Parathyroid adenoma (tissue), 2 donors: ENCODE results near the gene TGFB2.

Experiments used
- H2AFZ ChIP-seq: fragments of 300-600 bp; sonication (generic); one replicate; pipeline ENCODE4 v1.7.0; 2017; ENCODE audit warnings: antibody characterized with exemption, mild to moderate bottlenecking
- H3K27ac ChIP-seq: fragments of 300-600 bp; sonication (generic); one replicate; pipeline ENCODE4 v1.7.0; 2017
- H3K27me3 ChIP-seq: fragments of 300-600 bp; sonication (generic); one replicate; pipeline ENCODE4 v1.7.0; 2017; ENCODE audit warnings: low read length; ENCODE audit not compliant: control insufficient read depth, insufficient read depth
- H3K36me3 ChIP-seq: fragments of 300-600 bp; sonication (generic); one replicate; pipeline ENCODE4 v1.7.0; 2017; ENCODE audit warnings: low read length; ENCODE audit not compliant: control insufficient read depth, insufficient read depth
- H3K4me1 ChIP-seq: fragments of 300-600 bp; sonication (generic); one replicate; pipeline ENCODE4 v1.7.0; 2017; ENCODE audit warnings: control low read depth
- H3K4me2 ChIP-seq: fragments of 300-600 bp; sonication (generic); one replicate; pipeline ENCODE4 v1.7.0; 2017; ENCODE audit warnings: low read length
- H3K4me3 ChIP-seq: fragments of 300-600 bp; sonication (generic); one replicate; pipeline ENCODE4 v1.7.0; 2017; ENCODE audit warnings: low read depth, low read length
- H3K79me2 ChIP-seq: fragments of 300-600 bp; sonication (generic); one replicate; pipeline ENCODE4 v1.7.0; 2017; ENCODE audit warnings: control low read depth
- H3K9ac ChIP-seq: fragments of 300-600 bp; sonication (generic); one replicate; pipeline ENCODE4 v1.7.0; 2017; ENCODE audit warnings: mild to moderate bottlenecking
- H3K9me3 ChIP-seq: fragments of 300-600 bp; sonication (generic); one replicate; pipeline ENCODE4 v1.7.0; 2017; ENCODE audit warnings: low read length; ENCODE audit not compliant: control insufficient read depth
- TF ChIP-seq, protein P1 (sequence below): fragments of 300-600 bp; sonication (generic); IDR thresholded peaks from one replicate; pipeline ENCODE4 v1.7.0; 2017; ENCODE audit warnings: antibody characterized with exemption, mild to moderate bottlenecking
- donor health status: primary hyperparathyroidism.

Gene TGFB2

GRCh38 chr1:218408942-218409341, 63.8 kb downstream of the TGFB2 start:
- H3K9me3 ChIP-seq, result no peaks in the 10 kb centered on the region
- TF ChIP-seq, protein P1, sequence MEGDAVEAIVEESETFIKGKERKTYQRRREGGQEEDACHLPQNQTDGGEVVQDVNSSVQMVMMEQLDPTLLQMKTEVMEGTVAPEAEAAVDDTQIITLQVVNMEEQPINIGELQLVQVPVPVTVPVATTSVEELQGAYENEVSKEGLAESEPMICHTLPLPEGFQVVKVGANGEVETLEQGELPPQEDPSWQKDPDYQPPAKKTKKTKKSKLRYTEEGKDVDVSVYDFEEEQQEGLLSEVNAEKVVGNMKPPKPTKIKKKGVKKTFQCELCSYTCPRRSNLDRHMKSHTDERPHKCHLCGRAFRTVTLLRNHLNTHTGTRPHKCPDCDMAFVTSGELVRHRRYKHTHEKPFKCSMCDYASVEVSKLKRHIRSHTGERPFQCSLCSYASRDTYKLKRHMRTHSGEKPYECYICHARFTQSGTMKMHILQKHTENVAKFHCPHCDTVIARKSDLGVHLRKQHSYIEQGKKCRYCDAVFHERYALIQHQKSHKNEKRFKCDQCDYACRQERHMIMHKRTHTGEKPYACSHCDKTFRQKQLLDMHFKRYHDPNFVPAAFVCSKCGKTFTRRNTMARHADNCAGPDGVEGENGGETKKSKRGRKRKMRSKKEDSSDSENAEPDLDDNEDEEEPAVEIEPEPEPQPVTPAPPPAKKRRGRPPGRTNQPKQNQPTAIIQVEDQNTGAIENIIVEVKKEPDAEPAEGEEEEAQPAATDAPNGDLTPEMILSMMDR, result no peak
- no peaks in the 10 kb centered on the region for H3K79me2 ChIP-seq
- no peaks in the 10 kb centered on the region for H3K27me3 ChIP-seq
- no peaks in the 10 kb centered on the region for H3K36me3 ChIP-seq
- no peak overlapping the region for H3K9ac ChIP-seq
- H3K4me3 ChIP-seq, result no peak overlapping the region
- H3K4me2 ChIP-seq, result no peak overlapping the region
- no peak overlapping the region for H3K27ac ChIP-seq
- no peak overlapping the region for H2AFZ ChIP-seq
- no peaks in the 10 kb centered on the region for H3K4me1 ChIP-seq

DNA sequence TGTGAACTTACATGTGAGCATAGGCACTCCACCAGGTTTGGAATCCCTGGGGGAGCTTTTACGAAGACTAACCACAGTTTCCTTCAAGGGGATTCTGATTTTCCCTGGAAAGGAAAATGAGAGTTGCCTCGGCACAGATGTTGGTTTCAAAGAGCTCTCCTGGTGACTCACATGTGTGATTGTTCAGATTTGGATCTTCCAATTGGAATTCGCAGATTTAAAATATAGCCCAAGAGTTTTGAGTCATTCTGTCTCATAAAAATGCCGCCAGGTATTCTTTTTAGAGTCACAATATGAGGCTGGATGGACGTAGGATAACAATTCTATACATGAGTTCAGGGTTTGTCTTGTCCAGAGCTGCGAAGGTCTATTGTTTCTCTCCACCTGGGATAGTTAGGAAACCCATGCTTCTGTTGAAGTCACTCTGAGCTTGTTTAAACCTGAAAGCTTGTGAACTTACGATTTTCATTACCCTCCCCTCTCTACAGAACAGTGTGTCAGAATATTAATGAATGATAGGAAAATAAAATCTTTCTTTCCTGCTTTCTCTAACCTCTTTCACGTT, 64.9 kb downstream of the TGFB2 start:
- H3K27ac ChIP-seq, result no peak overlapping the region
- no peaks in the 10 kb centered on the region for H3K9me3 ChIP-seq
- no peaks in the 10 kb centered on the region for H3K4me1 ChIP-seq
- no peak overlapping the region for H3K4me2 ChIP-seq
- H3K27me3 ChIP-seq, result no peaks in the 10 kb centered on the region
- no peak overlapping the region for H3K9ac ChIP-seq
- H3K36me3 ChIP-seq, result no peaks in the 10 kb centered on the region
- TF ChIP-seq, protein P1, result no peak
- no peak overlapping the region for H2AFZ ChIP-seq
- H3K4me3 ChIP-seq, result no peak overlapping the region
- H3K79me2 ChIP-seq, result no peaks in the 10 kb centered on the region

- no peak overlapping the region for H2AFZ ChIP-seq
- TF ChIP-seq, protein P1, result no peak
These were observed 66.0 kb downstream of the TGFB2 start for GRCh38 chr1:218411101-218411500.

DNA sequence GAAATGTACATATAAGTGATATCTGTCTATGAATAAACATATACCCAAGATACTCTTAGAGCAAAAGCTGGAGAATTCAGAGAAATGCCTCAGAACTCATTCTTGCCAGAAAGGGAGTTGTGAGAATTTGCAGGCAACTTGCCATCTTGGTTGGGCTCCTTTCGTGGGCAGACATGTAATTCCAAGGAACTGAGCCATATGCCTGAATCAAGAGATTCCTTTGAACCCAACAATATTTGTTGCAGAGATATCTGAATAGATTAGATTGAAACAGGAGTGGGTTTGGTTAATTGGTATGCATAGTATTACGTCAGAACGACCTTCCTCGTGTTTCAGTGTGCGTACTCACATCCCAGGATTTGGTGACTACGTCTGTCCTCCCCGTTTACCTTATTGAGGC, 67.0 kb downstream of the TGFB2 start:
- TF ChIP-seq, protein P1, result no peak

More at GRCh38 chr1:218411101-218411500, 66.0 kb downstream of the TGFB2 start:
- H3K27me3 ChIP-seq, result no peaks in the 10 kb centered on the region
- no peaks in the 10 kb centered on the region for H3K9me3 ChIP-seq
- no peaks in the 10 kb centered on the region for H3K4me1 ChIP-seq
- H3K27ac ChIP-seq, result no peak overlapping the region
- no peaks in the 10 kb centered on the region for H3K36me3 ChIP-seq
- H3K4me2 ChIP-seq, result no peak overlapping the region
- H3K4me3 ChIP-seq, result no peak overlapping the region
- H3K79me2 ChIP-seq, result no peaks in the 10 kb centered on the region
- no peak overlapping the region for H3K9ac ChIP-seq

DNA sequence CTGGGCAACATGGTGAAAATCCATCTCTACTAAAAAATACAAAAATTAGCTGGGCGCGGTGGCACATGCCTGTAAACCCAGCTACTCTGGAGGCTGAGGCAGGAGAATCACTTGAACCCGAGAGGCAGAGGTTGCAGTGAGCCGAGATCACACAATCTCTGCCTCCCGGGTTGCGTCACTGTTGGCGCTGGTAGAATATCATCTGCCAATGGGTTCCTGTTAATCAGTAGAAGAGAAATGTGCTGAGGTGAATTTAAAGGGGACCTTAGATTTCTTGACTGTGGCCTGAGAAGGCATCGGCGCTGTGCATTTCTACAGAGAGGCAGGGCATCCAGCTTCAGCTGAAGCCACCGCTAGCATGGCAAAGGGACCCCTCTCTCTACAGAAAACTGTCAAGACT, 68.0 kb downstream of the TGFB2 start:
- H3K4me3 ChIP-seq, result no peak overlapping the region
- H3K4me1 ChIP-seq, result no peaks in the 10 kb centered on the region
- no peak overlapping the region for H3K4me2 ChIP-seq
- no peaks in the 10 kb centered on the region for H3K9me3 ChIP-seq
- no peak overlapping the region for H3K9ac ChIP-seq
- H3K27ac ChIP-seq, result no peak overlapping the region
- no peaks in the 10 kb centered on the region for H3K79me2 ChIP-seq
- no peaks in the 10 kb centered on the region for H3K36me3 ChIP-seq
- H3K27me3 ChIP-seq, result no peaks in the 10 kb centered on the region
- TF ChIP-seq, protein P1, result no peak
- H2AFZ ChIP-seq, result no peak overlapping the region

More for the DNA sequence above, 67.0 kb downstream of the TGFB2 start:
- no peaks in the 10 kb centered on the region for H3K36me3 ChIP-seq
- H2AFZ ChIP-seq, result no peak overlapping the region
- no peaks in the 10 kb centered on the region for H3K79me2 ChIP-seq
- no peaks in the 10 kb centered on the region for H3K4me1 ChIP-seq
- no peak overlapping the region for H3K4me2 ChIP-seq
- no peak overlapping the region for H3K4me3 ChIP-seq
- no peak overlapping the region for H3K9ac ChIP-seq
- H3K27ac ChIP-seq, result no peak overlapping the region
- H3K9me3 ChIP-seq, result no peaks in the 10 kb centered on the region
- no peaks in the 10 kb centered on the region for H3K27me3 ChIP-seq
